ENCODE results near the gene EBF4.
"Not testable (repeated sequence)": the region's sequence is repeated elsewhere in the genome, so short reads cannot be mapped to it uniquely, and the experiment has no call there.

The EBF4 gene

GRCh38 chr20:2796011-2796660 is 103.6 kb downstream of the EBF4 start:
- no peak for DNase-seq (ENCODE audit: low spot score)

- DNase-seq (ENCODE audit: low spot score): no peak
Measured at GRCh38 chr20:2797136-2797983, 104.8 kb downstream of the EBF4 start.

- DNase-seq (ENCODE audit: low spot score): no peak
Measured at GRCh38 chr20:2798095-2798805, 105.7 kb downstream of the EBF4 start.

- peak; percentile 19 for DNase-seq (ENCODE audit: low spot score)
Measured at GRCh38 chr20:2798814-2799213, 106.2 kb downstream of the EBF4 start.

- peak; percentile 8 for DNase-seq (ENCODE audit: low spot score)
Measured at GRCh38 chr20:2799271-2799670, 106.7 kb downstream of the EBF4 start.

GRCh38 chr20:2799688-2800520 is 107.3 kb downstream of the EBF4 start:
- DNase-seq (ENCODE audit: low spot score): peak; percentile 22

GRCh38 chr20:2800521-2801285 is 108.1 kb downstream of the EBF4 start, which contains the start of gene CPXM1:
TSS of gene CPXM1 (minus strand) at chr20:2800627. CDS start at chr20:2800572, 55 bp downstream.
- peak; percentile 74 for DNase-seq (ENCODE audit: low spot score)

- DNase-seq (ENCODE audit: low spot score): no peak
Measured at GRCh38 chr20:2801286-2801728, 108.7 kb downstream of the EBF4 start.

GRCh38 chr20:2804041-2804828 is 111.7 kb downstream of the EBF4 start:
- DNase-seq (ENCODE audit: low spot score): no peak

GRCh38 chr20:2804852-2805688 is 112.5 kb downstream of the EBF4 start:
- no peak for DNase-seq (ENCODE audit: low spot score)

GRCh38 chr20:2805689-2806350 is 113.2 kb downstream of the EBF4 start:
- DNase-seq (ENCODE audit: low spot score): no peak

GRCh38 chr20:2806351-2806701 is 113.7 kb downstream of the EBF4 start:
- DNase-seq (ENCODE audit: low spot score): no peak

GRCh38 chr20:2807019-2807418 is 114.4 kb downstream of the EBF4 start:
- DNase-seq (ENCODE audit: low spot score): no peak

GRCh38 chr20:2807929-2808328 is 115.3 kb downstream of the EBF4 start:
- DNase-seq (ENCODE audit: low spot score): not testable (repeated sequence)

GRCh38 chr20:2809690-2810089 is 117.1 kb downstream of the EBF4 start:
- DNase-seq (ENCODE audit: low spot score): no peak

All from NAMALWA (cell line).